NT2/D1 (cell line): ENCODE results near the gene DEF6.

Source experiments
- DNase-seq: peaks from one replicate; pipeline ENCODE4 v3.0.0-alpha.2; 2011; ENCODE audit warnings: low read depth, low spot score
- H3K27me3 ChIP-seq: 2 replicates; pipeline ENCODE4 v1.6.0; 2011; ENCODE audit warnings: mild to moderate bottlenecking; ENCODE audit not compliant: insufficient read length, insufficient read depth
- H3K36me3 ChIP-seq: 2 replicates; pipeline ENCODE4 v1.6.1; 2011; ENCODE audit warnings: mild to moderate bottlenecking, low read length, mixed read lengths; ENCODE audit not compliant: insufficient read depth, insufficient read length
- H3K4me1 ChIP-seq: 2 replicates; pipeline ENCODE4 v1.5.1; 2011; ENCODE audit not compliant: insufficient read depth, insufficient read length
- H3K4me3 ChIP-seq: 2 replicates; pipeline ENCODE4 v1.5.1; 2011; ENCODE audit warnings: low read depth; ENCODE audit not compliant: insufficient read length
- H3K9ac ChIP-seq: 2 replicates; pipeline ENCODE4 v1.6.0; 2011; ENCODE audit warnings: low read depth; ENCODE audit not compliant: insufficient read length
- H3K9me3 ChIP-seq: 2 replicates; pipeline ENCODE4 v1.5.1; 2011; ENCODE audit warnings: mild to moderate bottlenecking, low read length; ENCODE audit not compliant: insufficient read depth
- SUZ12 ChIP-seq: IDR thresholded peaks from 2 replicates; pipeline ENCODE4 v1.6.1; 2011; ENCODE audit not compliant: insufficient read length, insufficient read depth; ENCODE audit errors: extremely low read depth
- YY1 ChIP-seq: IDR thresholded peaks from 2 replicates; pipeline ENCODE4 v1.6.1; 2011; ENCODE audit not compliant: insufficient read length, insufficient read depth
- ZNF274 ChIP-seq: IDR thresholded peaks from 2 replicates; pipeline ENCODE4 v1.6.1; 2011; ENCODE audit warnings: mild to moderate bottlenecking, low read depth, low read length

Gene DEF6

GRCh38 chr6:35259194-35259947 lies 38.2 kb upstream of the DEF6 start, which contains the start of gene ZNF76:
Gene ZNF76, plus strand, starts transcription at chr6:35259735. Its CDS starts 21,417 bp downstream, at chr6:35281152.
- TF ChIP-seq SUZ12: no peak
- TF ChIP-seq YY1: no peak
- no peak for TF ChIP-seq ZNF274
- Histone ChIP-seq H3K4me3 (peak within 1 kb of the TSS; percentile 90), H3K36me3 (no peaks in the 10 kb centered on the region), H3K9ac (peak within 1 kb of the TSS; percentile 89), H3K27me3 (no peaks in the 10 kb centered on the region), H3K9me3 (no peaks in the 10 kb centered on the region), H3K4me1 (no peaks in the 10 kb centered on the region)
- DNase-seq: peak; percentile 93

- no peak for DNase-seq
- H3K9me3 ChIP-seq: no peaks in the 10 kb centered on the region
Measured at GRCh38 chr6:35259948-35260590, 37.5 kb upstream of the DEF6 start.

GRCh38 chr6:35260591-35261570 lies 36.7 kb upstream of the DEF6 start:
- H3K9me3 ChIP-seq: no peaks in the 10 kb centered on the region
- H3K27me3 ChIP-seq: no peaks in the 10 kb centered on the region
- no peaks in the 10 kb centered on the region for H3K4me1 ChIP-seq
- no peak for DNase-seq
- peak overlapping the region; percentile 89 for H3K9ac ChIP-seq
- peak overlapping the region; percentile 61 for H3K4me3 ChIP-seq
- TF ChIP-seq SUZ12: no peak
- H3K36me3 ChIP-seq: no peaks in the 10 kb centered on the region

More at GRCh38 chr6:35259948-35260590, 37.5 kb upstream of the DEF6 start:
- no peaks in the 10 kb centered on the region for H3K4me1 ChIP-seq
- H3K36me3 ChIP-seq: no peaks in the 10 kb centered on the region
- TF ChIP-seq ZNF274 (no peak), YY1 (no peak), SUZ12 (no peak)
- H3K4me3 ChIP-seq: peak overlapping the region; percentile 61
- no peaks in the 10 kb centered on the region for H3K27me3 ChIP-seq
- H3K9ac ChIP-seq: peak overlapping the region; percentile 89

- Histone ChIP-seq H3K9ac (no peak overlapping the region), H3K27me3 (no peaks in the 10 kb centered on the region), H3K36me3 (no peaks in the 10 kb centered on the region)
Measured at GRCh38 chr6:35262596-35262995, 35.0 kb upstream of the DEF6 start.

GRCh38 chr6:35264550-35265274 lies 32.9 kb upstream of the DEF6 start:
- H3K4me1 ChIP-seq: no peaks in the 10 kb centered on the region
- no peak overlapping the region for H3K9ac ChIP-seq
- H3K4me3 ChIP-seq: no peak overlapping the region
- no peaks in the 10 kb centered on the region for H3K9me3 ChIP-seq
- H3K27me3 ChIP-seq: no peaks in the 10 kb centered on the region
- TF ChIP-seq SUZ12 (no peak), ZNF274 (no peak), YY1 (no peak)
- DNase-seq: no peak
- no peaks in the 10 kb centered on the region for H3K36me3 ChIP-seq

More at GRCh38 chr6:35262596-35262995, 35.0 kb upstream of the DEF6 start:
- no peak for DNase-seq
- Histone ChIP-seq H3K9me3 (no peaks in the 10 kb centered on the region), H3K4me3 (no peak overlapping the region), H3K4me1 (no peaks in the 10 kb centered on the region)
- no peak for TF ChIP-seq YY1
- no peak for TF ChIP-seq ZNF274
- TF ChIP-seq SUZ12: no peak

- H3K4me3 ChIP-seq: no peak overlapping the region
- no peaks in the 10 kb centered on the region for H3K27me3 ChIP-seq
- TF ChIP-seq ZNF274: no peak
- TF ChIP-seq YY1: no peak
- no peak for TF ChIP-seq SUZ12
- no peaks in the 10 kb centered on the region for H3K36me3 ChIP-seq
- no peak for DNase-seq
- no peaks in the 10 kb centered on the region for H3K4me1 ChIP-seq
- no peak overlapping the region for H3K9ac ChIP-seq
- no peaks in the 10 kb centered on the region for H3K9me3 ChIP-seq
Measured at GRCh38 chr6:35265523-35265922, 32.1 kb upstream of the DEF6 start.
